Islet of Langerhans (tissue), 1 donor: ENCODE results near the gene CLASRP.

Experiments used
- FAIRE-seq: peaks from one replicate; lab custom pipeline; 2011; peaks lifted over from hg19 to GRCh38; lab: Jason Lieb, UNC

Gene CLASRP

DNA sequence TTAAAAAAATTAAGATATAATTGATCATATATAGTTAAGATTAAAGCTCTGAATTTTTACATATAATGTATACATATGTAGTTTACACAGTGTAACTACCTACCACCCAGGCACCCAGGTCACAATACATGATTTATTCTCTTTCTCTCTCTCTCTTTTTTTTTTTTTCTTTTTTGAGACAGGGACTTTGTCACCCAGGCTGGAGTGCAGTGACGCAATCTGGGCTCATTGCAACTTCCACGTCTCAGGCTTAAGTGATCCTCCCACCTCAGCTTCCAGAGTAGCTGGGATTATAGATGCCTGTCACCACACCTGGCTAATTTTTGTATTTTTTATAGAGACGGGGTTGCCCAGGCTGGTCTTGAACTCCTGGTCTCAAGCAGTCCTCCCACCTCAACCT lies 18.8 kb upstream of the CLASRP start:
- FAIRE-seq, result no peak

GRCh38 chr19:45021971-45022370 lies 16.9 kb upstream of the CLASRP start:
- no peak for FAIRE-seq

DNA sequence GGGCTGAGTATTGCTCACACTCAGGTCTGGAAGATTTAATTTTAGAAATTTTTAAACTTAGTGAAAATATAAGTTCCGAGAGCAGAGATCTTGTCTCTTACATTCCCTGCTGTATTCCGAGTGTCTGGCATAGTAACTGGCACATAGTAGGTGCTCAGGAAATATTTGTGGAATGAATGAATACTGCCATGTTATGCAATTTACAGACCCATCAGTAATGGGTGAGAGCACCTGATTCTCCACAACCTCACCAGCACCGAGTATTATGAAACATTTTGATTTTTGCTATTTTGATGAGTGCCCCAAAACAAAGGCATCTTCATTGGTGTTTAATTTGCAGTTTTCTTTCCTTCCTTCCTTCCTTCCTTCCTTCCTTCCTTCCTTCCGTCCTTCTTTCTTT lies 15.8 kb upstream of the CLASRP start:
- FAIRE-seq, result no peak

DNA sequence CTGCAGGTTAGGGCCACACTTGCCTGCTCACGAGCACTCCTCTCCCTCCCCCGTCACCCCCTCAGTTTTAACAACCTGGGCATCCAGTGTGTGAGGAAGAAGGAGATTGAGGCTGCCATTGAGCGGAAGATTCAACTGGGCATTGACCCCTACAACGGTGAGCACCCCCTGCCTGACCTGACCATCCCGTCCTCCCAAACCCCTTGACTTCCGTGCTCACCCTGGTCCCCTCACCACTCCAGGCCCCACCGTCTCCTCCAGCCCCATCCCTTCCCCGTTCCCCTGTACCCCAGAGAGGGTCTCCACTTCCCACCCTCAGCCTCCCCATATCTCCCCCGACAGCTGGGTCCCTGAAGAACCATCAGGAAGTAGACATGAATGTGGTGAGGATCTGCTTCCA lies 13.6 kb upstream of the CLASRP start:
- no peak for FAIRE-seq

GRCh38 chr19:45027371-45027770 lies 11.5 kb upstream of the CLASRP start:
- no peak for FAIRE-seq

DNA sequence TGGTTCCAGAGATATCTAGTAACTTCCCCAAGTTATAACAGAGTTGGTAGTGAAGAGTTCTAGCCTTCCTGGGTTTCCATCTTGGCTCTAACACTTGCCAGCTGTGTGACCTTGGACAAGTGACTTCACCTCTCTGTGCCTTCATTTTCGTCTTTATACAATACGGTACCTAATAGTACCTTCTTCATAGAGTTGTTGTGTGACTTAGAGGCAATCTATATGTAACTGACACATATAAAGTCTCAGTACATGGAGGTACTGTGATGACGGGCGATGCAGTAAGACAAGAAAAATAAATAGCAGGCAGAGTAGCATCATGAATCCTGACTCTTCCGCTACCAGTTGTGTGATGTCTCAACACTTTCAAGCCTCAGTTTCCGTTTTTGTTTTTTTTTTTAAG lies 8.0 kb upstream of the CLASRP start:
- FAIRE-seq, result no peak

DNA sequence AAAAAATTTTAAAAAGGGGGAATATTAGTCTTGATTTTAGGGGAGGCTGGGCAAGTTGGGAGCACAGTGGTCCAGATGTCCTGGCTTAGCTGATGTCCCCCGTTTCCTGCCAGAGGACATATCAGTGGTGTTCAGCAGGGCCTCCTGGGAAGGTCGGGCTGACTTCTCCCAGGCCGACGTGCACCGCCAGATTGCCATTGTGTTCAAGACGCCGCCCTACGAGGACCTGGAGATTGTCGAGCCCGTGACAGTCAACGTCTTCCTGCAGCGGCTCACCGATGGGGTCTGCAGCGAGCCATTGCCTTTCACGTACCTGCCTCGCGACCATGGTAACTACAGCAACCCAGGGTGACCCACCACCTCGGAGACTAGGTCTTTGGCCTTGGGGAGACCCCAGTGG lies 6.4 kb upstream of the CLASRP start:
- no peak for FAIRE-seq

DNA sequence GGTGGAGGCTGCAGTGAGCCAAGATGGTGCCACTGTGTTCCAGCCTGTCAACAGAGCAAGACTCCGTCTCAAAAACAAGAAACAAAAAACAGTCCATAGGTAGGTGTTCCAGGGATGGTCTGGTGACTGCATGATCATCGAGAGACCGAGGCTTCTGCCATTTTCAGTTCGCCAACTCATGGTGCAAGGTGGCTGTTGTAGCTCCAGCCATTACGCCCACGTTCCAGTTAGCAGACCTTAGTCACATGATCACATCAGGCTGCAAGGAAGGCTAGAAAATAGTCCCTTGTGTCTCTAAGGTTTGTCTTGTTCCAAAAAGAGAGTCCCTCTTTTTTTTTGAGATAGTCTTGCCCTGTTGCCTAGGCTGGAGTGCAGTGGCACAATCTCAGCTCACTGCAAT lies 3.1 kb upstream of the CLASRP start:
- no peak for FAIRE-seq

DNA sequence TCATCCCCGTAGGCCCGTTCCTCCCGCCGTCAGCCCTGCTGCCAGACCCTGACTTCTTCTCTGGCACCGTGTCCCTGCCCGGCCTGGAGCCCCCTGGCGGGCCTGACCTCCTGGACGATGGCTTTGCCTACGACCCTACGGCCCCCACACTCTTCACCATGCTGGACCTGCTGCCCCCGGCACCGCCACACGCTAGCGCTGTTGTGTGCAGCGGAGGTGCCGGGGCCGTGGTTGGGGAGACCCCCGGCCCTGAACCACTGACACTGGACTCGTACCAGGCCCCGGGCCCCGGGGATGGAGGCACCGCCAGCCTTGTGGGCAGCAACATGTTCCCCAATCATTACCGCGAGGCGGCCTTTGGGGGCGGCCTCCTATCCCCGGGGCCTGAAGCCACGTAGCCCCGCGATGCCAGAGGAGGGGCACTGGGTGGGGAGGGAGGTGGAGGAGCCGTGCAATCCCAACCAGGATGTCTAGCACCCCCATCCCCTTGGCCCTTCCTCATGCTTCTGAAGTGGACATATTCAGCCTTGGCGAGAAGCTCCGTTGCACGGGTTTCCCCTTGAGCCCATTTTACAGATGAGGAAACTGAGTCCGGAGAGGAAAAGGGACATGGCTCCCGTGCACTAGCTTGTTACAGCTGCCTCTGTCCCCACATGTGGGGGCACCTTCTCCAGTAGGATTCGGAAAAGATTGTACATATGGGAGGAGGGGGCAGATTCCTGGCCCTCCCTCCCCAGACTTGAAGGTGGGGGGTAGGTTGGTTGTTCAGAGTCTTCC lies 1.3 kb upstream of the CLASRP start:
- no peak for FAIRE-seq

DNA sequence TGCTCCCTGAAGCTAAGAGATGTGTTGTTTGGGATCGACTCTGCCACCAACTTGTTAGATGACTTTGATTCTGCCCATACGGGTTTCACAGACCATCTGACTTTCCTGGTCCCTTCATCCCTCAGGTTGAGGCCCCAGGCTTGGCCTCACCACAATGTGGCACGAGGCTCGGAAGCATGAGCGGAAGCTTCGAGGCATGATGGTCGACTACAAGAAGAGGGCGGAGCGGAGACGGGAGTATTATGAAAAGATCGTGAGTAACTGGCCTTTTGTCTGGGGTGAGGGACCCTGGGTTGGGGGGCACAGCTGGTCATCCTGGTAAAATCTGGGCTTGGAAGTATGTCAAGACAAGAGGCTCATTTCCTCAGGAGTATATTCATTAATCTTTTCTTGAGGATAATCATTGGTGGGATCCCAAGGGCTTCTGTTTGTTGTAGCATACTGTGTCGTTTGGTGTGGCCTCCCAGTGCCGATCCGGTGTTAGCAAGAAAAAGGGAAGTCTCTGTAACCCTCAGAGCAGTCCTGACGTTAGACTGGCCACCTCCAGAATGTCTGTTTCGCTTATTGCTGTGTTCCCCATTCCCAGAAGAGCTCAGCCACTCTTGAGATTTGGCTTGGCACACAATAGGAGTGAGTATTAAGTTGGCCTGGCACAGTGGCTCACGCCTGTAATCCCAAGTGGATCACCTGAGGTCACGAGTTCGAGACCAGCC lies 1.4 kb downstream of the CLASRP start:
- FAIRE-seq, result no peak

- FAIRE-seq, result no peak
These were observed 2.3 kb downstream of the CLASRP start for GRCh38 chr19:45041125-45041524.

- no peak for FAIRE-seq
These were observed 7.0 kb downstream of the CLASRP start for GRCh38 chr19:45045671-45046353.

DNA sequence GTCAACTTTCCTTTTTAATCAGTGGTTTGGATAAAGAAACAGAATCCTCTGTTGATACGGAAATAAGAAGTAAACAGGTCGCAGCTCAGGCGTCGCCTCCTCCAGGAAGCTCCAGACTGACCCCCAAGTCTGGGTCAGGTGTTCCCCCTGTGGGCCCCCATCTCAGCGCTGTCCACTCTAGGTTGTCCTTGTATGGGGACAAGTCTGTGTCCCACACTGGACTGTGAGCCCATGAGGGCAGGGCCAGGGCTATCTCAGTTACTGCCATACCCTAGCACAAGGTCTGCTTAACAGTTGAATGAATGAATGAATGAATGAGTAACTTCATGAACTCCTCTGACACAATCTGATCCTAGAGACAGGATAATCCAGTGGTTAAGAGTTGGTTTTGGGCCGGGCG lies 7.5 kb downstream of the CLASRP start:
- no peak for FAIRE-seq

DNA sequence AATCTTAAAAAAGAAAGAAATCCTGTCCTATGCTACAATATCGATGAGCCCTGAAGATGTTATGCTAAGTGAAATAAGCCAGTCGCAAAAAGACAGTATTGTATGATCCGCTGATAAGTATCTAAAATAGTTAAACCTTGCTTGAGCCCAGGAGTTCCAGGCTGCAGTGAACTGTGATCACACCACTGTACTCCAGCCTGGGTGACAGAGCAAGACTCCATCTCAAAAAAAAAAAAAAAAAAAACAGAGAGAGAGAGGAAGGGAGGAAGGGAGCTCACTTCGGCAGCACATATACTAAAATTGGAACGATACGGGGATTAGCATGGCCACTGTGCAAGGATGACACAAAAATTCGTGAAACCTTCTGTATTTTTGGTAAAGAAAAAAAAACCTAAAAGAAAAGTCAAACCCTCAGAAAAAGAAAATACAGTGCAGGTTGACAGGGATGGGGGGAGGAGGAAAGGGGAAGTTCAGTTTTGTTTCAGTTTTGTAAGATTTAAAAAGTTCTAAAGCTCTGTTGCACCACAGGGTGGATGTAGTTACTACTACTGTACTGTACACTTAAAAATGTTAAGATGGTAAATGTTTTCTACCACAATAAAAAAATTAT lies 8.4 kb downstream of the CLASRP start:
- FAIRE-seq, result no peak

DNA sequence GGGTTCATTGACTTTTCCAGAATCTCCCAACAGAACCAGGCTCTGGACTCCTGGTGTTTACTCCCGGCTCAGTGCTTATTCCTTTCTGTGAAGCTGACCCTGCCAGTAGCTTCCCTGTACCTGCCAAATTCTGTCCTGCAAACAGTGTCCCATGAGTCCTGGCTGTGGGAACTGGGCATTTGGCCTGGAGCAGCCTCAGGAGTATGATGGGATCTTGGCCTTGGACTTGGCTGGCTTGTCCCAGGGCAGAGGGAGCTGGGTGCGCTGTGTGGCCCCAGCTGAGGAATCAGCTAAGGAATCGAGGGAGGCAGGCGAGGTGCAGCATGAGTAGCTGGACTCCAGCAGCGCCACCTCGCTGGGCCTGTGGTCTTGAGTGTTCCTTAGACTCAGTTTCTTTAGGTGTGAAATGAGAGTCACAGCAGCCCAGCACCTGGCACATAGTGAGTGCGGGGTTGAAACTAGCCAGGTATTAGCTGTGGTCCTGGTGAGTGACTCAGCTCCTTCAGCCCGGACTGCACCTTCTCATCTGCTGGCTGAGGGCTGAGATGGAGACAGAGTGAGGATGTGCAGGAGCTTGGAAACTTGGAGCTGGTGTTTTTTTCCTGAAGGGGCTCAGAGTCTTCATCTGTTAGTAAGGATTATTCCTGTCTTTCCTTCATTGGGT lies 10.4 kb downstream of the CLASRP start:
- no peak for FAIRE-seq

DNA sequence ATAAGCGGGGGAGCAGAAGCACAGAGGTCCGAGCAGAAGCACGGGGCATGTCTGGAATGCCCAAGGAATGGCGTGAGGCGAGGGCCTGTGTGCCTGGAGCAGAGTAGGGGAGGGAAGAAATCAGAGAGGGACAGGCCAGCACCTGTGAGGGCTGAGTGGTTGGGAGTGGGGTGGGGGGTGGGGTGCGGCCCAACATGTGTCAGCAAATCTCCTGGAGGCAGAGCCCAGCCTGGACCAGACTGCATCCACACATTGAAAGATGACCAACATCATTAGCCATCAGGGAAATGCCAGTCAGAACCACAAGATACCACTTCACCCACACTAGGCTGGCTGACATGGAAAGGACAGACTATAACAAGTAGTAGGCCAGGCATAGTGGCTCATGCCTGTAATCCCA lies 11.2 kb downstream of the CLASRP start:
- no peak for FAIRE-seq

- no peak for FAIRE-seq
These were observed 13.2 kb downstream of the CLASRP start for GRCh38 chr19:45051929-45052579.

- no peak for FAIRE-seq
These were observed 18.0 kb downstream of the CLASRP start for GRCh38 chr19:45056831-45057230.

DNA sequence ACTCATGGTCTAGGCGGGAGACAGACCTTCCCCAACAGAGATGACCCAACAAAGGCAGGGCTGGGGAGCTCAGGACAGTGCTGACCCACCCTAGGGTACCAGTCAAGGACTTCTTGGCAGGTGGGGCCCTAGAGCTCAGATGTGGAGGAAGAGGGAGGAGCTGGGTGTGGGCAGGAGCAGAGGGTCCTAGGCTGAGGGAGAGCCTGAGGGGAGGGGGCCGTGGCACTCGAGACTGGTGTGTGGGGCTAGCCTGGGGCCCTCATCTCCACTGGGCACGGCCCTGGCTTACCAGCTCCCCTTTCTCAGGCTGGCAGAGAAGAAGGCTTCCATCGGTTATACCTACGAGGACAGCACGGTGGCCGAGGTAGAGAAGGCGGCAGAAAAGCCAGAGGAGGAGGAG lies 18.6 kb downstream of the CLASRP start:
- FAIRE-seq, result no peak

DNA sequence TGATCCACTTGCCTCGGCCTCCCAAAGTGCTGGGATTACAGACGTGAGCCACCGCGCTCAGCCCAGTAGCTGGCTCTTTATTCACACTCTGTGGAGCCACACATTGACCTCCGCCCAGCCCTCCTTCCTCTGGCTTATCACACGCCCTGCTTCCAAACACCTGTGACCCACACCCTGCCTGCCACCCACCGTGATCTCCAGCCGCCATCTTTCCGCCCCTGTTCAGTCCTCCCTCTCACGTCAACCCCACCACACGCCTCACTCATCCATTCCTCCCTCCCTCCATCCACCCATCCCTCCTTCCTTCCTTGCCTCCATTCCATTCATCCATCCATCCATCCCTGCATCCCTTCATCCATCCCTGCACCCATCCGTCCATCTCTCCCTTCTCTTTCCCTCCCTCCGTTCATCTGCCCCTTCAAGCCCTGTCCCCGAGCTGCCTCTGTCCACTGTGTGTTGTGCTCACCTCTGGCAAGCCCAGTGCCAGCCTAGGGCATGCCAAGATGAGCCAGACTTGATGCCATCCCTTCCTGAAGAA lies 19.8 kb downstream of the CLASRP start:
- FAIRE-seq, result no peak

- FAIRE-seq, result no peak
These were observed 20.6 kb downstream of the CLASRP start for GRCh38 chr19:45059258-45059965.
